PC-3 (cell line): Measurements from ENCODE around the gene ARHGEF28.

ENCODE experiments used
- EZH2phosphoT487 ChIP-seq: fragments of 300-600 bp; sonication (generic); IDR thresholded peaks from 2 replicates; pipeline ENCODE4 v1.6.1; 2018; ENCODE audit warnings: mild to moderate bottlenecking, antibody characterized with exemption, low read length, borderline replicate concordance
- TF ChIP-seq, protein P1 (sequence below): fragments of 300-600 bp; sonication (generic); conservative IDR thresholded peaks from 2 replicates; pipeline ENCODE4 v1.5.1; 2017; ENCODE audit warnings: antibody characterized with exemption, low read depth, mild to moderate bottlenecking, low read length

DNA sequence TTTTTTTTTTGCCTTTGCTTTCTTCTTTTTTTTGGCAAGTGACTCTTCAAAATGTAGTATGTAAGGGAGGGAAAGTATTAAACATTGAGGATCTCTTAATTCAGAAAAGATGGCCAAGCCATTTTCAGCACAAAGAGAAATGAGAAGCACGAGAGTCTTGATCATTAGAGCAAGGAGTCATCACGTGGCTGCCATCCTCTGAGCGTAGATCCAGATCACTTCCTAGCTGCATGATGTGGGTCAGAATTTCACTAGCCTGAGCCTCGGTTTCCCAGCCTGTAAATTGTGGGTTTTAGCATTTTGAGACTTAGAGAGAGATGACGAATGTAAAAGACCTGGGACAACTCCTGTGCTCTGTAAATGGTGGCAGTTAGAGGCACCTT lies 312.9 kb downstream of the ARHGEF28 start:
- TF ChIP-seq, protein P1, sequence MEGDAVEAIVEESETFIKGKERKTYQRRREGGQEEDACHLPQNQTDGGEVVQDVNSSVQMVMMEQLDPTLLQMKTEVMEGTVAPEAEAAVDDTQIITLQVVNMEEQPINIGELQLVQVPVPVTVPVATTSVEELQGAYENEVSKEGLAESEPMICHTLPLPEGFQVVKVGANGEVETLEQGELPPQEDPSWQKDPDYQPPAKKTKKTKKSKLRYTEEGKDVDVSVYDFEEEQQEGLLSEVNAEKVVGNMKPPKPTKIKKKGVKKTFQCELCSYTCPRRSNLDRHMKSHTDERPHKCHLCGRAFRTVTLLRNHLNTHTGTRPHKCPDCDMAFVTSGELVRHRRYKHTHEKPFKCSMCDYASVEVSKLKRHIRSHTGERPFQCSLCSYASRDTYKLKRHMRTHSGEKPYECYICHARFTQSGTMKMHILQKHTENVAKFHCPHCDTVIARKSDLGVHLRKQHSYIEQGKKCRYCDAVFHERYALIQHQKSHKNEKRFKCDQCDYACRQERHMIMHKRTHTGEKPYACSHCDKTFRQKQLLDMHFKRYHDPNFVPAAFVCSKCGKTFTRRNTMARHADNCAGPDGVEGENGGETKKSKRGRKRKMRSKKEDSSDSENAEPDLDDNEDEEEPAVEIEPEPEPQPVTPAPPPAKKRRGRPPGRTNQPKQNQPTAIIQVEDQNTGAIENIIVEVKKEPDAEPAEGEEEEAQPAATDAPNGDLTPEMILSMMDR, result no peak
- TF ChIP-seq EZH2phosphoT487, result no peak
